Stimulated activated CD4-positive, alpha-beta T cell treated with anti-CD3 and anti-CD28 coated beads, TNF-alpha, amount 100 ng/mL, for 1 hour (primary cell): ENCODE results near the gene BPIFB3.
"Not testable (repeated sequence)": the region's sequence is repeated elsewhere in the genome, so short reads cannot be mapped to it uniquely, and the experiment has no call there.

Experiments used
- DNase-seq, 3 donors: peaks; one replicate each; pipeline ENCODE4 v3.0.0-alpha.2; 2020; ENCODE audit warnings: low read depth in 3 of 3, low spot score in 1 of 3

The BPIFB3 gene

DNA sequence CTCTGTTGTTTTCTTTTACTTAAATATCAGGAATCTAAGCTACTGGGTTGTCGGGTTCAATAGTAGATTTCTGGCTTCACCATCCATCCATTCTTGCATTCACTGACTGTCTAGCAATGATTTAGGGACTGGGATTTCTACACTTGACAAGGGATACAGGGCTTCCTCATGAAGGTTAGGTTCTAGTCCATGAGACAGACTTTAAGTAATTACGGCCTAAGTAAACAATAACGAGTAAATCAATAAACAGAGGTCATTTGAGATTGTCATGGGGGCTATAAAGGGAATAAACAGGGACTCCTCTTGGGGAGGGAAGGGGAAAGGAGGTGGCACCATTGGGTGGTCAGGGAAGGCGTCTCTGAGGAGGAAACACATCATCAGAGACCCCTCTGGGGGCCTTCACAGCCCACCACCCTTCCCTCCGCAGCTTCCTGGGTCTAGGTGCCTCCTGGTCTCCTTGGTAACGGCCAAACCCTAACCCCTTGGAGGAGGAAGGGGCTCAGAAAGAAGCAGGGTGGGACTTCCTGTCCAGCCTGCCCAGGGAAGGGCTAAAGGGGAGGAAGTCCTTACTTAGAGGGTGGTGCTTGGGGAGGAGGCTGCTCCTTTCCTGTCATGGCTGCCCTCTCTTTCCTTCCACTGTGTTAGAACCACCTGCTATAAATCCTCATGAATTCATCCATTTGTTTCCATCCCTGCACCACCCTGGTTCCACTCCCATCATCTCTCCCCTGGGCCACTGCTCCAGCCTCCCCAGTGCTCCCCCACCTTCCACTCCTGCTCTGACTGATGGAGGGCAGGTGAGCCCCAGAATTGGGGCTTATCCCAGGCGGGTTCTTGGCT lies 59.1 kb downstream of the BPIFB3 start:
- no peak for DNase-seq

DNA sequence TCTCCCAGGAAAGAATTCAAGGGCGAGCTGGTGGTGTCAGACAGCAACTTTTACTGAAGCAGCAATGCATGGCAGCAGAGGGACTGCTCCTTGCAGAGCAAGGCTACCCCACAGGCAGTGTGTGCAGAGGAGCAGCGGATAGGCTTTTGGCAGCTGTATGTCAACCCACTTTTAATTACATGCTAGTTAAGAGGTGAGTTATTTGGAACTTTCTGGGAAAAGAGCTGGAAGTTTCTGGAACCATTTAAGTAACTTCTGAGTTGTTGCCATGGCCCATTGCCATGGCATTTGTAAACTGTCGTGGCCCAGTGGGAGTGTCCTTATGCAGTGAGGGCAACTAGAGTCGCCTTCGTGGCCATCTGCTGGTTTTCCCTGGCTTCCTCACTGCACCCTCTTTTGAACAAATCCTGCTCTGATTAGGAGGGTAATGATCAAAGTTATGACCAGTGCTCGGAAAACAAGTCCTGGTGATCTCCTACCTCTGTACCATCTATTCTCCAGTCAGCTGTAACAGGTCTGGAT lies 59.7 kb downstream of the BPIFB3 start:
- no peak for DNase-seq

DNA sequence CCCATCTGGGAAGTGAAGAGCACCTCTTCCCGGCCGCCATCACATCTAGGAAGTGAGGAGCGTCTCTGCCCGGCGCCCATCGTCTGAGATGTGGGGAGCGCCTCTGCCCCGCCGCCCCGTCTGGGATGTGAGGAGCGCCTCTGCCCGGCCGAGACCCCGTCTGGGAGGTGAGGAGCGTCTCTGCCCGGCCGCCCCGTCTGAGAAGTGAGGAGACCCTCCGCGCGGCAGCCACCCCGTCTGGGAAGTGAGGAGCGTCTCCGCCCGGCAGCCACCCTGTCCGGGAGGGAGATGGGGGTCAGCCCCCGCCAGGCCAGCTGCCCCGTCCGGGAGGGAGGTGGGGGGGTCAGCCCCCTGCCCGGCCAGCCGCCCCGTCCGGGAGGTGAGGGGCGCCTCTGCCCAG lies 61.8 kb downstream of the BPIFB3 start:
- not testable (repeated sequence) for DNase-seq

DNA sequence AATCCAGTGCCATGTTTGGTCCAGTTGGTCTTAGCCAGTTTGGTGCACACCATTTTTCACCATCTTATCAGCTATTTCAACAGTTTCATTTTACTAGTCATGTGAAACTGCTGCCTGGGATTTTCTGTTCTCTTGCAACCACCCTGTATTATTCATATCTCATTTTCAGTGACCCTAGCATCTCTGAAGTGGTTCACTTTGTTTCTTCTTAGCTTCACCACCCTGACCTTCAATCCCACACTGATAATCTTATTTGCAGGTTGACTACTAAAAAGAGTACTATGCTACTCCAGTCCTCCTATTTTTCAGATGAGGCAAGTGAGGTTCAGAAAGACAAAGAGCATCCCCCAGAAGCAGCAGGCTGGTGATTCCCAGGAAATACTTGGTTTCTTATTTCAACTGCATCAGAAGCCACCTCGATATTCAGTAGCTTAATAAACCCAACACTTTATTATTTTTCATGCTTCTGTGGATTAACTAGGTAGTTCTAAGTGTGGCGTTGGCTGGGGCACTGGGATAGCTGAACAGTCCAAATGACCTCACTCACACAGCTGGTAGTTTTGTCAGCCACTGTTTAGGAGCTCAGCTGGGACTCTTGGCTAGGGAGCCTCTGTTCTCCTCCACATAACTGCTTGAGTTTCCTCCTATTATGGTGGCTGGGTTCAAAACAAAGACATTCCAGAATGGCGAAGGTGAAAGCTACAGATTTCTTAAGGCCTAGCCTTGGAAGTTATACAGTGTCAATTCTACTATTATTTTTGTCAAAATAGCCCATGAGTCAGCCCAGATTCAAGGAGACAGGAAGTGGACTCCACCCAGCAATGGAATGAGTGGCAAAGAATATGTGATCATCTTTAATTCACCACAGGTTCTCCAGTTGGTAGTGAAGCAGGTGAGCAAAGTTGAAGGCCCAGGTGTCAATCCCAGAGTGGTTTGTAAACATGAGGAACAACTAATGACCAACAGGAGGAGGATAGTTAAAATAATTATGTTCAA lies 66.3 kb downstream of the BPIFB3 start:
- DNase-seq, result no peak

DNA sequence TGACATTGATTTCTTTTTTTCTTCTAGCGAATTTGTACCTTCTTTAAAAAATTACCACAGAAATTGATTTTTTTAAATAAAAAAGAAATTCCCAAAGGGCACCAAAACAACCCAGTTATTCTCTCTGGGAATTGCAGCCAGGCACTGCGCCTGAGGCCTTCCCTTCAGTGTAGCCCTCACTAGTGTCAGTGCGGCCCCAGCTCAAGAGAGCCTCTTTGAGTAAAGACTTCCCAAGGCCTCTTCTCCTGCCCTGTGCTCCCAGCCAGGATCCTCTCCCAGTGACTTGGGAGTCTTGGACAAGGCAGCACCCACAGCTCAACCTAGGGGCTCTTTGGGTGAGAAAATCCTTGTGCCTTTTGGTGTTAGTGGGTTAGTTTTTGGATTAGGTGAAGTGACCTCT lies 67.2 kb downstream of the BPIFB3 start:
- DNase-seq, result no peak

DNA sequence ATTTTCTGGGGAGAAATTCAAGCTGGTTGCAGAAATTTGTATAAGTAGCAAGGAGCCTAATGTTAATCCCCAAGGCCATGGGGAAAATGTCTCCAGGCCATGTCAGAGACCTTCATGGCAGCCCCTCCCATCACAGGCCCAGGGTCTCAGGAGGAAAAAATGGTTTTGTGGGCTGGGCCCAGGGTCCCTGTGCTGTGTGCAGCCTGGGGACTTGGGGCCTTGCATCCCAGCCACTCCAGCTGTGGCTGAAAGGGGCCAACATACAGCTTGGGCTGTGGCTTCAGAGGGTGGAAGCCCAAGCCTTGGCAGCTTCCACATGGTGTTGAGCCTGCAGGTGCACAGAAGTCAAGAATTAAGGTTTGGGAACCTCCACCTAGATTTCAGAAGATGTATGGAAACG lies 68.6 kb downstream of the BPIFB3 start:
- not testable (repeated sequence) for DNase-seq
